ENCODE measurements around the gene ZNF48. TPM values are rescaled to one million over a fixed set of nuclear protein-coding genes. Genes with fewer than 3 reads are reported as not detected.

ZNF48 gene
- polyA plus RNA-seq, 1 donor from 2014 or later = 42.3 TPM

Small RNA genes lying within 50 kb of the gene (small RNA-seq; reads per million reads assigned to genes)
- gene RF00406 = 4.0 to 7.8 (median 4.7) reads per million in 3 experiments

Other genes starting within 250 kb of the ZNF48 start
- 106 and 107 TPM in 2 replicates for gene CORO1A, start 211.8 kb upstream of the ZNF48 start, polyA plus RNA-seq
- 394 and 487 TPM in 2 replicates for gene BOLA2B, start 201.8 kb upstream of the ZNF48 start, polyA plus RNA-seq
- 22.8 and 43.4 TPM in 2 replicates for gene SLX1A, start 201.5 kb upstream of the ZNF48 start, polyA plus RNA-seq
- 12.1 and 13.2 TPM in 2 replicates for gene SULT1A3, start 196.2 kb upstream of the ZNF48 start, polyA plus RNA-seq
- 2.2 and 3.9 TPM in 2 replicates for gene NPIPB13, start 146.9 kb upstream of the ZNF48 start, polyA plus RNA-seq
- 76.3 and 83.3 TPM in 2 replicates for gene CD2BP2, start 40.1 kb upstream of the ZNF48 start, polyA plus RNA-seq
- gene TBC1D10B, start 24.9 kb upstream of the ZNF48 start, polyA plus RNA-seq = 24.1 and 32.5 TPM in 2 replicates
- gene MYL11, start 20.6 kb upstream of the ZNF48 start, polyA plus RNA-seq = not detected in 2 replicates
- 0.38 TPM in 1 of 2 replicates, not detected in the other for gene SEPTIN1, start 12.9 kb upstream of the ZNF48 start, polyA plus RNA-seq
- 10.2 and 11.7 TPM in 2 replicates for gene ZNF771, start 12.2 kb downstream of the ZNF48 start, polyA plus RNA-seq
- 47.3 and 60.4 TPM in 2 replicates for gene DCTPP1, start 34.6 kb downstream of the ZNF48 start, polyA plus RNA-seq
- 9.8 and 11.1 TPM in 2 replicates for gene SEPHS2, start 50.5 kb downstream of the ZNF48 start, polyA plus RNA-seq
- gene ITGAL, start 77.3 kb downstream of the ZNF48 start, polyA plus RNA-seq = not detected in 2 replicates
- gene ZNF768, start 131.1 kb downstream of the ZNF48 start, polyA plus RNA-seq = 54.4 and 56.5 TPM in 2 replicates
- 5.7 and 8.4 TPM in 2 replicates for gene ZNF747, start 139.4 kb downstream of the ZNF48 start, polyA plus RNA-seq
- gene ZNF764, start 163.0 kb downstream of the ZNF48 start, polyA plus RNA-seq = 10.5 and 14.9 TPM in 2 replicates
- gene ZNF688, start 176.3 kb downstream of the ZNF48 start, polyA plus RNA-seq = 26.9 and 28.4 TPM in 2 replicates
- gene ZNF785, start 190.3 kb downstream of the ZNF48 start, polyA plus RNA-seq = 26.4 and 44.1 TPM in 2 replicates
- gene ZNF689, start 215.0 kb downstream of the ZNF48 start, polyA plus RNA-seq = 10.6 and 13.9 TPM in 2 replicates